HEK293 (cell line): ENCODE results near the gene CAPZA3.
A peak's percentile ranks its signal among the peaks of the same experiment; 100 is the strongest.

Source experiments
- CTCF ChIA-PET: fragments of 350-600 bp; formaldehyde crosslinking; extraction: SDS; loops from one replicate; lab custom pipeline; 2021; ENCODE audit warnings: antibody characterized with exemption; lab: Yijun Ruan, JAX
- POLR2A ChIA-PET: fragments of 300-600 bp; formaldehyde crosslinking; extraction: SDS; loops from one replicate; lab custom pipeline; 2020; ENCODE audit warnings: antibody characterized with exemption, inconsistent platforms; lab: Yijun Ruan, JAX
- H3K27ac ChIP-seq: fragments of 200-500 bp; sonication (Bioruptor generic); 2 replicates; pipeline ENCODE4 v1.5.1; 2014; ENCODE audit warnings: low read depth, low read length, control low read depth, inconsistent platforms; ENCODE audit errors: extremely low read depth
- H3K36me3 ChIP-seq, 2 experiments: fragments of 200-500 bp in 1 of 2; sonication (Bioruptor generic) in 1 of 2; 1 replicate in 1 of 2; 2 replicates in 1 of 2; pipeline ENCODE4 v1.5.1; 2014 to 2017; ENCODE audit warnings: inconsistent platforms in 2 of 2, low read length in 2 of 2; ENCODE audit not compliant: control insufficient read depth in 2 of 2, insufficient read depth in 1 of 2
- H3K4me1 ChIP-seq: fragments of 200-500 bp; sonication (Bioruptor generic); 2 replicates; pipeline ENCODE4 v1.5.1; 2014; ENCODE audit warnings: mild to moderate bottlenecking, low read length, inconsistent platforms; ENCODE audit not compliant: control insufficient read depth, insufficient read depth
- H3K4me3 ChIP-seq: 2 replicates; pipeline ENCODE4 v1.5.1; 2011; ENCODE audit warnings: low read depth, mild to moderate bottlenecking, control low read depth, low read length, moderate library complexity
- H3K9me3 ChIP-seq: fragments of 200-500 bp; sonication (Bioruptor generic); 2 replicates; pipeline ENCODE4 v1.5.1; 2014; ENCODE audit warnings: low read depth, low read length, inconsistent platforms; ENCODE audit not compliant: control insufficient read depth, insufficient read depth
- ATF2 ChIP-seq: fragments of 450-650 bp; formaldehyde crosslinking; IDR thresholded peaks from 2 replicates; pipeline ENCODE4 v1.5.1; 2016; ENCODE audit warnings: missing biosample characterization, missing genetic modification characterization, low read depth
- GLI4 ChIP-seq: fragments of 450-650 bp; formaldehyde crosslinking; IDR thresholded peaks from 2 replicates; pipeline ENCODE4 v1.5.1; 2016; ENCODE audit warnings: missing biosample characterization, missing genetic modification characterization
- GLIS2 ChIP-seq: fragments of 450-650 bp; formaldehyde crosslinking; IDR thresholded peaks from 2 replicates; pipeline ENCODE4 v1.5.1; 2016; ENCODE audit warnings: missing biosample characterization, missing genetic modification characterization
- HIC1 ChIP-seq: fragments of 450-650 bp; formaldehyde crosslinking; IDR thresholded peaks from 2 replicates; pipeline ENCODE4 v1.5.1; 2016; ENCODE audit warnings: missing biosample characterization, missing genetic modification characterization
- KLF16 ChIP-seq: fragments of 450-650 bp; formaldehyde crosslinking; IDR thresholded peaks from 2 replicates; pipeline ENCODE4 v1.5.1; 2017; ENCODE audit warnings: missing biosample characterization, missing genetic modification characterization
- KLF17 ChIP-seq: fragments of 450-650 bp; formaldehyde crosslinking; IDR thresholded peaks from 2 replicates; pipeline ENCODE4 v1.5.1; 2016; ENCODE audit warnings: missing biosample characterization, missing genetic modification characterization
- MEIS1 ChIP-seq: sonication (generic); formaldehyde crosslinking; IDR thresholded peaks from 2 replicates; pipeline ENCODE4 v1.8.1; 2022; ENCODE audit warnings: missing genetic modification reagents, mild to moderate bottlenecking, borderline replicate concordance
- MZF1 ChIP-seq: fragments of 450-650 bp; formaldehyde crosslinking; IDR thresholded peaks from 2 replicates; pipeline ENCODE4 v1.5.1; 2017; ENCODE audit warnings: missing biosample characterization, missing genetic modification characterization, borderline replicate concordance
- PATZ1 ChIP-seq: fragments of 450-650 bp; formaldehyde crosslinking; IDR thresholded peaks from 2 replicates; pipeline ENCODE4 v1.5.1; 2016; ENCODE audit warnings: missing biosample characterization, missing genetic modification characterization
- PRDM1 ChIP-seq: fragments of 450-650 bp; formaldehyde crosslinking; IDR thresholded peaks from 2 replicates; pipeline ENCODE4; 2016; ENCODE audit warnings: missing biosample characterization, missing genetic modification characterization
- RBAK ChIP-seq: fragments of 450-650 bp; formaldehyde crosslinking; IDR thresholded peaks from 2 replicates; pipeline ENCODE4 v1.5.1; 2016; ENCODE audit warnings: missing biosample characterization, missing genetic modification characterization
- SP2 ChIP-seq: fragments of 450-650 bp; formaldehyde crosslinking; IDR thresholded peaks from 2 replicates; pipeline ENCODE4 v1.5.1; 2016; ENCODE audit warnings: missing biosample characterization, missing genetic modification characterization
- YY1 ChIP-seq: fragments of 450-650 bp; formaldehyde crosslinking; IDR thresholded peaks from 2 replicates; pipeline ENCODE4 v1.5.1; 2018; ENCODE audit warnings: missing biosample characterization, missing genetic modification characterization
- ZFP41 ChIP-seq: fragments of 450-650 bp; formaldehyde crosslinking; IDR thresholded peaks from 2 replicates; pipeline ENCODE4 v1.5.1; 2016; ENCODE audit warnings: missing biosample characterization, missing genetic modification characterization, borderline replicate concordance
- ZFP69B ChIP-seq: fragments of 450-650 bp; formaldehyde crosslinking; IDR thresholded peaks from 2 replicates; pipeline ENCODE4 v1.5.1; 2016; ENCODE audit warnings: missing biosample characterization, missing genetic modification characterization
- ZNF214 ChIP-seq: fragments of 450-650 bp; formaldehyde crosslinking; IDR thresholded peaks from 2 replicates; pipeline ENCODE4 v1.5.1; 2017; ENCODE audit warnings: missing biosample characterization, mild to moderate bottlenecking, missing genetic modification characterization, borderline replicate concordance
- ZNF449 ChIP-seq: fragments of 450-650 bp; formaldehyde crosslinking; IDR thresholded peaks from 2 replicates; pipeline ENCODE4 v1.5.1; 2017; ENCODE audit warnings: missing biosample characterization, mild to moderate bottlenecking, missing genetic modification characterization, moderate library complexity
- ZNF521 ChIP-seq: fragments of 450-650 bp; formaldehyde crosslinking; IDR thresholded peaks from 2 replicates; pipeline ENCODE4 v1.5.1; 2017; ENCODE audit warnings: missing biosample characterization, mild to moderate bottlenecking, missing genetic modification characterization
- ZNF629 ChIP-seq: fragments of 450-650 bp; formaldehyde crosslinking; IDR thresholded peaks from 2 replicates; pipeline ENCODE4 v1.5.1; 2017; ENCODE audit warnings: missing biosample characterization, missing genetic modification characterization
- ZNF664 ChIP-seq: fragments of 450-650 bp; formaldehyde crosslinking; IDR thresholded peaks from 2 replicates; pipeline ENCODE4 v1.5.1; 2016; ENCODE audit warnings: missing biosample characterization, missing genetic modification characterization

Gene CAPZA3

GRCh38 chr12:18719922-18720510 is 17.9 kb upstream of the CAPZA3 start:
- TF ChIP-seq ZNF449 (tag by site-specific recombination) (no peak), ZFP69B (no peak), HIC1 (tag by site-specific recombination) (no peak), RBAK (no peak), PATZ1 (tag by site-specific recombination) (no peak), MEIS1 (CRISPR knock-in tag) (no peak), ZNF629 (tag by site-specific recombination) (no peak), MZF1 (tag by site-specific recombination) (no peak)
- TF ChIP-seq, all 188 proteins: peak for 0
- Histone ChIP-seq H3K9me3 (no peaks in the 10 kb centered on the region), H3K36me3 (no peaks in the 10 kb centered on the region), H3K27ac (no peak overlapping the region), H3K4me1 (no peaks in the 10 kb centered on the region), H3K4me3 (no peak overlapping the region)
- CTCF ChIA-PET: interaction anchor here (0.6 kb wide), 1 partner anchor 428 kb away, joined by 3 read pairs; no protein-coding TSS in a partner anchor
- POLR2A ChIA-PET: no interaction called here

GRCh38 chr12:18720690-18721089 is 17.2 kb upstream of the CAPZA3 start:
- no peak overlapping the region for H3K27ac ChIP-seq
- POLR2A ChIA-PET: no interaction called here
- CTCF ChIA-PET: no interaction called here
- no peak overlapping the region for H3K4me3 ChIP-seq
- no peaks in the 10 kb centered on the region for H3K4me1 ChIP-seq
- H3K9me3 ChIP-seq: no peaks in the 10 kb centered on the region
- TF ChIP-seq PRDM1: no peak
- TF ChIP-seq SP2 (tag by site-specific recombination): no peak
- TF ChIP-seq ATF2: peak; percentile 74
- no peaks in the 10 kb centered on the region for H3K36me3 ChIP-seq

GRCh38 chr12:18721452-18721851 is 16.5 kb upstream of the CAPZA3 start:
- Histone ChIP-seq H3K27ac (no peak overlapping the region), H3K4me3 (no peak overlapping the region), H3K9me3 (no peaks in the 10 kb centered on the region), H3K4me1 (no peaks in the 10 kb centered on the region), H3K36me3 (no peaks in the 10 kb centered on the region)
- TF ChIP-seq ZNF214: no peak
- no peak for TF ChIP-seq MEIS1 (CRISPR knock-in tag)
- no peak for TF ChIP-seq KLF16 (tag by site-specific recombination)
- no peak for TF ChIP-seq KLF17 (tag by site-specific recombination)
- no peak for TF ChIP-seq GLIS2 (tag by site-specific recombination)
- TF ChIP-seq ZNF521: no peak
- TF ChIP-seq ZFP41 (tag by site-specific recombination): no peak
- no peak for TF ChIP-seq ZNF664 (tag by site-specific recombination)
- no peak for TF ChIP-seq GLI4 (tag by site-specific recombination)
- TF ChIP-seq YY1 (tag by site-specific recombination): no peak
- ChIA-PET POLR2A (no interaction called here), CTCF (no interaction called here)
